Hepatocyte (in vitro differentiated cells): Measurements from ENCODE around the gene CCR3.

Source experiments
- CTCF ChIP-seq: fragments of 200-600 bp; sonication (generic); IDR thresholded peaks from 2 replicates; pipeline ENCODE4 v1.5.1; 2016; ENCODE audit warnings: antibody characterized with exemption, mild to moderate bottlenecking; ENCODE audit not compliant: poor library complexity
- EZH2 ChIP-seq: fragments of 200-600 bp; sonication (generic); IDR thresholded peaks from 2 replicates; pipeline ENCODE4 v1.6.1; 2016; ENCODE audit warnings: antibody characterized with exemption, mild to moderate bottlenecking, borderline replicate concordance
- EZH2phosphoT487 ChIP-seq: fragments of 200-600 bp; sonication (generic); IDR thresholded peaks from one replicate; pipeline ENCODE4 v1.6.1; 2018; ENCODE audit warnings: antibody characterized with exemption, mild to moderate bottlenecking, low read depth, moderate library complexity; ENCODE audit not compliant: unreplicated experiment, severe bottlenecking

DNA sequence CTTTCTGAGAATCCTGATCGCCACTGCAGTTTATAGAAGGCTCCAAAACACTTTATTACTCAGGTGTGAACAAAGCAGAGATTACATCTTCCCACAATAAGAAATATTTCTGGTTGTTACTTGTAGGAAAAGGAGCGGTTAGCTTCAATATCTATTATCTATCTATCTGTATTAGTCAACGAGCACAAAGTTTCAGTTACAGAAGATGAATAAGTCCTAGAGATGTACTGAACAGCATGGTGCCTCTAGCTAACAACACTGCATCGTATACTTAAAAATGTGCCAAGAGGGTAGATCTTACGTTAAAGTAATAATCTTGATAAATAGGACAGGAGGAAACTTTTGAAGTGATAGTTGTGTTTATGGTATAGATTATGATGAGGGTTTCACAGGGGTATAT lies 10.9 kb upstream of the CCR3 start:
- TF ChIP-seq CTCF (no peak), EZH2 (no peak), EZH2phosphoT487 (no peak)
